A549 (cell line): Measurements from ENCODE around the gene C5. TPM values are rescaled to one million over a fixed set of nuclear protein-coding genes. Genes with fewer than 3 reads are reported as not detected.

ENCODE experiments used
- ATAC-seq, 2 experiments: fragments of 200-7000 bp in 1 of 2; fragments of >200 bp in 1 of 2; cut with Nextera tagmentation in 1 of 2; cut with Tn5 transposase in 1 of 2; 3 replicates each; pipeline versions ENCODE4 v1.8.0 to v1.9.1; 2018 to 2020; ENCODE audit warnings: mild to moderate bottlenecking in 1 of 2, moderate library complexity in 1 of 2
- CTCF ChIA-PET: fragments of 300-600 bp; sonication (Branson Sonifier 250); formaldehyde crosslinking; extraction: SDS; loops from one replicate; lab custom pipeline; 2021; ENCODE audit warnings: antibody characterized with exemption, inconsistent platforms; lab: Yijun Ruan, JAX
- POLR2A ChIA-PET: fragments of 350-600 bp; formaldehyde crosslinking; extraction: SDS; loops from one replicate; lab custom pipeline; 2021; ENCODE audit warnings: antibody characterized with exemption, inconsistent platforms; lab: Yijun Ruan, JAX
- DNase-seq, 2 experiments: peaks; one replicate each; pipeline versions ENCODE4 v3.0.0 to v3.0.0-alpha.2; 2011 to 2016; ENCODE audit warnings: low read depth in 1 of 2, low spot score in 1 of 2
- FAIRE-seq: peaks from 2 replicates; lab custom pipeline; 2011; peaks lifted over from hg19 to GRCh38; lab: Jason Lieb, UNC
- H3K27ac ChIP-seq, 2 experiments: fragments of >200 bp; sonication (Bioruptor Twin); formaldehyde crosslinking; 3 replicates each; pipeline ENCODE4 v1.5.1; 2016 to 2017
- H3K4me1 ChIP-seq: fragments of >200 bp; sonication (Bioruptor Twin); formaldehyde crosslinking; 3 replicates; pipeline ENCODE4 v1.6.1; 2016
- H3K4me2 ChIP-seq: fragments of >200 bp; sonication (Bioruptor Twin); formaldehyde crosslinking; 3 replicates; pipeline ENCODE4 v1.6.1; 2016
- H3K4me3 ChIP-seq: fragments of >200 bp; sonication (Bioruptor Twin); formaldehyde crosslinking; 3 replicates; pipeline ENCODE4 v1.5.1; 2016
- H3K9me3 ChIP-seq: fragments of >200 bp; sonication (Bioruptor Twin); formaldehyde crosslinking; 3 replicates; pipeline ENCODE4 v1.6.1; 2016
- CBX2 ChIP-seq: fragments of 200-600 bp; sonication (generic); IDR thresholded peaks from 2 replicates; pipeline ENCODE4 v1.6.1; 2016; ENCODE audit warnings: low read depth, mild to moderate bottlenecking, borderline replicate concordance
- CEBPB ChIP-seq, 2 experiments: fragments of >200 bp in 1 of 2; sonication (Bioruptor Twin) in 1 of 2; formaldehyde crosslinking in 1 of 2; IDR thresholded peaks; 2 replicates each; pipeline ENCODE4 v1.6.1; 2012 to 2016
- CHD2 ChIP-seq: fragments of 150-350 bp; IDR thresholded peaks from 2 replicates; pipeline ENCODE4 v1.6.1; 2014; ENCODE audit warnings: low read length; ENCODE audit not compliant: partially characterized antibody
- EHF ChIP-seq: fragments of 250-450 bp; sonication (Bioruptor Pico); IDR thresholded peaks from 2 replicates; pipeline ENCODE4 v1.5.0; 2020; ENCODE audit warnings: mild to moderate bottlenecking
- FOSL2 ChIP-seq, 2 experiments: fragments of 450-650 bp in 1 of 2; fragments of >200 bp in 1 of 2; sonication (Bioruptor Twin) in 1 of 2; formaldehyde crosslinking; IDR thresholded peaks; 2 replicates each; pipeline versions ENCODE4 v1.5.0 to v1.6.1; 2016 to 2020; ENCODE audit warnings: mild to moderate bottlenecking in 1 of 2, moderate library complexity in 1 of 2
- GATA3 ChIP-seq: IDR thresholded peaks from 2 replicates; pipeline ENCODE4 v1.6.1; 2012; ENCODE audit warnings: borderline replicate concordance
- HEYL ChIP-seq: fragments of 250-450 bp; sonication (Bioruptor Pico); IDR thresholded peaks from 2 replicates; pipeline ENCODE4 v1.8.0; 2021; ENCODE audit warnings: mild to moderate bottlenecking, moderate library complexity
- HOXA7 ChIP-seq: fragments of 250-450 bp; sonication (Bioruptor Pico); IDR thresholded peaks from 2 replicates; pipeline ENCODE4 v1.5.0; 2020; ENCODE audit warnings: mild to moderate bottlenecking, moderate library complexity
- HOXB13 ChIP-seq: fragments of 250-450 bp; sonication (Bioruptor Pico); IDR thresholded peaks from 2 replicates; pipeline ENCODE4 v1.5.0; 2020; ENCODE audit warnings: low read depth, mild to moderate bottlenecking, moderate library complexity
- JUN ChIP-seq, 2 experiments: fragments of >200 bp; sonication (Bioruptor Twin); formaldehyde crosslinking; IDR thresholded peaks; 2 replicates in 1 of 2; 3 replicates in 1 of 2; pipeline ENCODE4 v1.6.1; 2016 to 2017
- JUNB ChIP-seq: fragments of >200 bp; sonication (Bioruptor Twin); formaldehyde crosslinking; IDR thresholded peaks from 2 replicates; pipeline ENCODE4 v1.6.1; 2016
- KDM5A ChIP-seq: fragments of 200-600 bp; sonication (generic); IDR thresholded peaks from 2 replicates; pipeline ENCODE4 v1.6.1; 2016; ENCODE audit warnings: antibody characterized with exemption, mild to moderate bottlenecking
- MAZ ChIP-seq: fragments of 150-350 bp; IDR thresholded peaks from 2 replicates; pipeline ENCODE4 v1.6.1; 2014; ENCODE audit warnings: antibody characterized with exemption, low read depth, low read length, borderline replicate concordance
- MYC ChIP-seq: IDR thresholded peaks from 2 replicates; pipeline ENCODE4 v1.6.1; 2012; ENCODE audit warnings: mild to moderate bottlenecking, inconsistent platforms, low read length, improper control_type of control experiment, borderline replicate concordance
- NR3C1 ChIP-seq: fragments of >200 bp; sonication (Bioruptor Twin); formaldehyde crosslinking; IDR thresholded peaks from 3 replicates; pipeline ENCODE4 v1.6.1; 2017
- PHF8 ChIP-seq: fragments of 200-600 bp; sonication (generic); IDR thresholded peaks from 2 replicates; pipeline ENCODE4 v1.6.1; 2016; ENCODE audit warnings: low read depth, mild to moderate bottlenecking, antibody characterized with exemption, moderate library complexity, borderline replicate concordance
- RAD21 ChIP-seq, 2 experiments: fragments of >200 bp in 1 of 2; sonication (Bioruptor Twin) in 1 of 2; formaldehyde crosslinking in 1 of 2; IDR thresholded peaks in 1 of 2; conservative IDR thresholded peaks in 1 of 2; 2 replicates in 1 of 2; 3 replicates in 1 of 2; pipeline ENCODE4 v1.6.1; 2012 to 2018; ENCODE audit warnings: inconsistent platforms in 1 of 2
- RARB ChIP-seq: fragments of 250-450 bp; sonication (Bioruptor Pico); IDR thresholded peaks from 2 replicates; pipeline ENCODE4 v1.8.0; 2021; ENCODE audit warnings: mild to moderate bottlenecking, moderate library complexity
- REST ChIP-seq: fragments of 200-600 bp; sonication (generic); IDR thresholded peaks from 2 replicates; pipeline ENCODE4 v1.6.1; 2016; ENCODE audit warnings: antibody characterized with exemption, mild to moderate bottlenecking, moderate library complexity
- RNF2 ChIP-seq: fragments of 200-600 bp; sonication (generic); IDR thresholded peaks from 2 replicates; pipeline ENCODE4 v1.6.1; 2016; ENCODE audit warnings: low read depth, mild to moderate bottlenecking, antibody characterized with exemption, moderate library complexity, borderline replicate concordance
- SMC3 ChIP-seq: fragments of >200 bp; sonication (Bioruptor Twin); formaldehyde crosslinking; IDR thresholded peaks from 3 replicates; pipeline ENCODE4 v1.6.1; 2018; ENCODE audit warnings: inconsistent platforms
- ZNF302 ChIP-seq: fragments of 250-450 bp; sonication (Bioruptor Pico); IDR thresholded peaks from 2 replicates; pipeline ENCODE4 v1.9.0; 2021; ENCODE audit warnings: inconsistent platforms, mild to moderate bottlenecking, moderate library complexity
- ZSCAN20 ChIP-seq: fragments of 250-450 bp; sonication (Bioruptor Pico); IDR thresholded peaks from 2 replicates; pipeline ENCODE4 v1.8.0; 2022; ENCODE audit warnings: mild to moderate bottlenecking, moderate library complexity
- WGBS: methylation state at CpG from one replicate; pipeline ENCODE4 v1.1.6; 2017; ENCODE audit errors: missing lambda C conversion rate; 5-methylcytosine and 5-hydroxymethylcytosine counted together
- polyA plus RNA-seq, 4 experiments: library from polyadenylated mRNA; depleted of rRNA in 3 of 4; stranded (reverse); fragments of >200 nt; fragmentation: RNase III in 1 of 4; extraction: RNeasy Plus Mini Kit Qiagen cat#74134 plus additional on column Dnase treatment in 1 of 4; gene quantifications; 2 replicates in 3 of 4; 3 replicates in 1 of 4; pipeline ENCODE4 v1.2.3, GENCODE V29; 2011 to 2017
- TF ChIP-seq, protein P1 (sequence below): fragments of >200 bp; sonication (Bioruptor Twin); formaldehyde crosslinking; IDR thresholded peaks from 3 replicates; pipeline ENCODE4 v1.5.1; 2016

The C5 gene
- polyA plus RNA-seq, 2 of the 4 experiments (the other 2 are of a cell fraction) = 17.1 to 115 TPM

DNA sequence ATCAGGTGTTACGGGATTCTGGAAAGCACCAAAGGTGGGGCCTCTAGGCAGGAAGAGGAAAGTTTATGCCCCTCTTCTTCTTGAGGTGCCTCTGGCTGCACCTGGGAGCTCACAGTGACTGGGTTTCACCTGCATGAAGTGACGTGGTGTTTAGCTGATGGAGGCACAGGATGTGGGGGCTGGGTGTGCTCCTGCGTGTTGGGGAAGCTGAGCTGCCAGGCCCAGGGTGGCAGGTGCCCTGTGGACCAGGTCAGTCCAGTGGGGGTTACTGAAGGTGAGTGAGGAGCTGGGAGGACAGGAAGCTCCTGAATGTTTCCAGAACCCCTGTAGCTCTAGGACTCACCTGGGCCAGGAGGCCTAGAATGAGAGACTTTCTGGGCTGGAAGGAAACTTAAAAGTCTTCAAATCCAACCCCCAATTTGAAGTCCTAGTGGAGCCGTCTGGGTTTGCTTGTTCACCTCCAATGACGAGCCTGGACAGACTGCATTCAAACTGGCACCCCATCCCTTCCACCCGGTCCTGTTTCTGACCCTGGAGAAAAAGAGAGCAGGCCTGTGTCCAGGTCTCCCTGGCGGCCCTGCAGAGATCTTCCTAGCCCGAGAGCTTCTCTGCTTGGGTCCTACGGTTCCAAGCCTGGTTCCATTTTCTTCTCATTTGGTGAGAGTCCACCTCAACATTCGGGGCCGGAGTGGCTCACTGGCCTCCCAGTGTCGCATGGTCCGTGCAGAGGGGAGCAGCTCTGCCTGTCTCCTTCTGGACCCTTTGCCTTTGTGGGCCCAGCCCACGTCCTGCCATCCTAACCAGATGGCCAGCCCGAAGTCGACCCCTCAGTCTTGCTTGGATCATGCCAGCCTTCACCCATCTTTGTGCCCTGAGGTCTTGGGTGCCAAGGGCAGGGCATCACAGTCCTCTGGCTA lies 145.8 kb downstream of the C5 start:
- no peak overlapping the region for H3K4me3 ChIP-seq
- DNase-seq (no peak), ATAC-seq (no peak), FAIRE-seq (no peak)
- ChIA-PET POLR2A (no interaction called here), CTCF (interaction anchor here (1.1 to 1.9 kb wide), 4 partner anchors 12 to 32 kb away, joined by 3 to 8 read pairs (median 4); no protein-coding TSS in a partner anchor)
- 82% methylated on average over 15 of the region's 16 CpGs for WGBS
- H3K4me2 ChIP-seq = no peak overlapping the region
- no peaks in the 10 kb centered on the region for H3K4me1 ChIP-seq
- no peaks in the 10 kb centered on the region for H3K9me3 ChIP-seq
- H3K27ac ChIP-seq = no peak overlapping the region
- TF ChIP-seq CHD2 (no peak), KDM5A (no peak), RNF2 (no peak), HOXA7 (CRISPR knock-in tag) (no peak), JUNB (no peak), GATA3 (no peak), RAD21 (conservative IDR thresholded peaks at IDR 0.05 in 1 of 2, IDR thresholded peaks at IDR 0.05 in 1 of 2) (no peak), ZNF302 (CRISPR knock-in tag) (no peak), JUN (IDR thresholded peaks at IDR 0.05) (no peak), REST (no peak), CEBPB (IDR thresholded peaks at IDR 0.05) (no peak), EHF (CRISPR knock-in tag) (no peak), NR3C1 (no peak)
- TF ChIP-seq, protein P1, sequence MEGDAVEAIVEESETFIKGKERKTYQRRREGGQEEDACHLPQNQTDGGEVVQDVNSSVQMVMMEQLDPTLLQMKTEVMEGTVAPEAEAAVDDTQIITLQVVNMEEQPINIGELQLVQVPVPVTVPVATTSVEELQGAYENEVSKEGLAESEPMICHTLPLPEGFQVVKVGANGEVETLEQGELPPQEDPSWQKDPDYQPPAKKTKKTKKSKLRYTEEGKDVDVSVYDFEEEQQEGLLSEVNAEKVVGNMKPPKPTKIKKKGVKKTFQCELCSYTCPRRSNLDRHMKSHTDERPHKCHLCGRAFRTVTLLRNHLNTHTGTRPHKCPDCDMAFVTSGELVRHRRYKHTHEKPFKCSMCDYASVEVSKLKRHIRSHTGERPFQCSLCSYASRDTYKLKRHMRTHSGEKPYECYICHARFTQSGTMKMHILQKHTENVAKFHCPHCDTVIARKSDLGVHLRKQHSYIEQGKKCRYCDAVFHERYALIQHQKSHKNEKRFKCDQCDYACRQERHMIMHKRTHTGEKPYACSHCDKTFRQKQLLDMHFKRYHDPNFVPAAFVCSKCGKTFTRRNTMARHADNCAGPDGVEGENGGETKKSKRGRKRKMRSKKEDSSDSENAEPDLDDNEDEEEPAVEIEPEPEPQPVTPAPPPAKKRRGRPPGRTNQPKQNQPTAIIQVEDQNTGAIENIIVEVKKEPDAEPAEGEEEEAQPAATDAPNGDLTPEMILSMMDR = no peak

- ATAC-seq = no peak; a peak in 1 of 6 replicates
- DNase-seq = no peak
- H3K27ac ChIP-seq = no peak overlapping the region
- no peak overlapping the region for H3K4me2 ChIP-seq
- POLR2A ChIA-PET = no interaction called here
- no peak overlapping the region for H3K4me3 ChIP-seq
- TF ChIP-seq RARB = no peak
- TF ChIP-seq, protein P1 = no peak
- TF ChIP-seq HOXB13 (CRISPR knock-in tag) = no peak
- no peak for TF ChIP-seq HEYL (CRISPR knock-in tag)
- no peak for TF ChIP-seq CBX2
- no peak for TF ChIP-seq PHF8
- no peak for TF ChIP-seq KDM5A
- no peak for TF ChIP-seq MAZ
- TF ChIP-seq ZSCAN20 (CRISPR knock-in tag) = no peak
- no peak for TF ChIP-seq FOSL2 (IDR thresholded peaks at IDR 0.05)
- no peak for TF ChIP-seq FOSL2 (CRISPR knock-in tag; IDR thresholded peaks at IDR 0.05)
- no peak for TF ChIP-seq SMC3
- TF ChIP-seq MYC = no peak
- CTCF ChIA-PET = interaction anchor here (1.4 to 1.9 kb wide), 2 partner anchors 12 to 14 kb away, joined by 5 to 8 read pairs; no protein-coding TSS in a partner anchor
- no peaks in the 10 kb centered on the region for H3K4me1 ChIP-seq
- WGBS = 80% methylated on average over 14 of the region's 14 CpGs
- H3K9me3 ChIP-seq = no peaks in the 10 kb centered on the region
- no peak for FAIRE-seq
Measured at GRCh38 chr9:120902569-120903535, 147.2 kb downstream of the C5 start.
